Upper lobe of left lung (tissue), 4 donors: ENCODE measurements around the gene TNFSF13.

ENCODE experiments used
- EP300 ChIP-seq, 4 donors: sonication (generic); formaldehyde crosslinking; IDR thresholded peaks; one replicate each; pipeline ENCODE4 v1.5.1; 2017; ENCODE audit warnings: antibody characterized with exemption in 4 of 4, control low read depth in 2 of 4
- TF ChIP-seq, protein P1 (sequence below), 6 experiments: fragments of 450-650 bp in 4 of 6; fragments of 200-600 bp in 2 of 6; sonication (generic) in 2 of 6; IDR thresholded peaks; one replicate each; pipeline ENCODE4 v1.5.1; 2016 to 2019; ENCODE audit warnings: antibody characterized with exemption in 6 of 6

DNA sequence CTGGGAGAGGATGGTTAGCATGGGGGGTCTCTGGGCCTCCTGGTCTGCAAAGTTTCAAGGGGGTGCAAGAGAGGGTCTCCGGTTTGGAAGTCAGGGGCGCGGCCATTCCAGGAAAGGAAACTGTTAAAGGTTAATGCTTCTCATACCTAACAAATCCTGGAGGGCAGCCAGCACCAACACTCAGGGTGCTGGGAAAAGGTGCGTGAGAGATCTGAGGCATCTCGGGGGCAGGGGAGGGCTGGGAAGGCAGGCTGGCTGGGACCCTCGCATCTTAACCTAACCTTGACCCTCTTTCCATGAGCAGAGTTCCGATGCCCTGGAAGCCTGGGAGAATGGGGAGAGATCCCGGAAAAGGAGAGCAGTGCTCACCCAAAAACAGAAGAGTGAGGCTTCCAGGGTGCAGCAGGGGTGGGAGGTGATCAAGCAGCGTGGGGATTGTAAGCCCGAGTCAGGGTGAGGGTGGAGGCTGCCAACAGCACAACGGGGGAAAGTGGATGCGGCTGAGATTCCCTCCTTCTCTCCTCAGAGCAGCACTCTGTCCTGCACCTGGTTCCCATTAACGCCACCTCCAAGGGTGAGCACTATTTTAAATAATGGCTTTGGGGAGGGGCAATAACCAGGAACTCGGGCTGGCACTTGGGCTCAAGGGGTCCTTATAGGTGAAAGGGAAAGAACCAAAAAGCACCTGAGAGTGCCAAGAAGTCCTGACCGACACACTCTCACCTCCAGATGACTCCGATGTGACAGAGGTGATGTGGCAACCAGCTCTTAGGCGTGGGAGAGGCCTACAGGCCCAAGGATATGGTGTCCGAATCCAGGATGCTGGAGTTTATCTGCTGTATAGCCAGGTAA is 996 bp downstream of the TNFSF13 start:
- TF ChIP-seq EP300 (IDR thresholded peaks at IDR 0.05): no peak
- TF ChIP-seq, protein P1, sequence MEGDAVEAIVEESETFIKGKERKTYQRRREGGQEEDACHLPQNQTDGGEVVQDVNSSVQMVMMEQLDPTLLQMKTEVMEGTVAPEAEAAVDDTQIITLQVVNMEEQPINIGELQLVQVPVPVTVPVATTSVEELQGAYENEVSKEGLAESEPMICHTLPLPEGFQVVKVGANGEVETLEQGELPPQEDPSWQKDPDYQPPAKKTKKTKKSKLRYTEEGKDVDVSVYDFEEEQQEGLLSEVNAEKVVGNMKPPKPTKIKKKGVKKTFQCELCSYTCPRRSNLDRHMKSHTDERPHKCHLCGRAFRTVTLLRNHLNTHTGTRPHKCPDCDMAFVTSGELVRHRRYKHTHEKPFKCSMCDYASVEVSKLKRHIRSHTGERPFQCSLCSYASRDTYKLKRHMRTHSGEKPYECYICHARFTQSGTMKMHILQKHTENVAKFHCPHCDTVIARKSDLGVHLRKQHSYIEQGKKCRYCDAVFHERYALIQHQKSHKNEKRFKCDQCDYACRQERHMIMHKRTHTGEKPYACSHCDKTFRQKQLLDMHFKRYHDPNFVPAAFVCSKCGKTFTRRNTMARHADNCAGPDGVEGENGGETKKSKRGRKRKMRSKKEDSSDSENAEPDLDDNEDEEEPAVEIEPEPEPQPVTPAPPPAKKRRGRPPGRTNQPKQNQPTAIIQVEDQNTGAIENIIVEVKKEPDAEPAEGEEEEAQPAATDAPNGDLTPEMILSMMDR (IDR thresholded peaks at IDR 0.05): no peak
